CD4-positive, alpha-beta T cell (primary cell): ENCODE data around the gene C2CD5. TPM values are rescaled to one million over a fixed set of nuclear protein-coding genes. Genes with fewer than 3 reads are reported as not detected.

ENCODE experiments used
- ATAC-seq: fragments of 200-7000 bp; cut with Tn5 transposase; one replicate; pipeline ENCODE4 v1.10.0; 2022; ENCODE audit warnings: mild to moderate bottlenecking; ENCODE audit not compliant: poor library complexity
- CTCF ChIA-PET: fragments of 350-600 bp; sonication (Branson Sonifier 250); formaldehyde crosslinking; loops from one replicate; lab custom pipeline; 2021; ENCODE audit warnings: antibody characterized with exemption, inconsistent platforms; lab: Charles Lee
- POLR2A ChIA-PET: fragments of 350-600 bp; sonication (Branson Sonifier 250); formaldehyde crosslinking; loops from one replicate; lab custom pipeline; 2021; ENCODE audit warnings: antibody characterized with exemption, inconsistent platforms; lab: Charles Lee
- DNase-seq, 14 experiments: peaks; one replicate each; pipeline ENCODE4 v3.0.0-alpha.2; 2013 to 2020; ENCODE audit warnings: mixed read lengths in 2 of 14
- H3K27ac ChIP-seq, 2 donors: one replicate each; pipeline versions ENCODE4 v1.5.1 to v1.7.0; 2013; ENCODE audit warnings: low read length in 2 of 2, low read depth in 1 of 2, mild to moderate bottlenecking in 1 of 2
- H3K27me3 ChIP-seq, 2 experiments: 1 replicate in 1 of 2; 2 replicates in 1 of 2; pipeline versions ENCODE4 v1.6.1 to v1.7.0; 2013; ENCODE audit warnings: low read length in 2 of 2, control low read depth in 1 of 2, mild to moderate bottlenecking in 1 of 2, moderate library complexity in 1 of 2; ENCODE audit not compliant: insufficient read depth in 2 of 2, control insufficient read depth in 1 of 2
- H3K36me3 ChIP-seq: one replicate; pipeline ENCODE4 v1.6.1; 2013; ENCODE audit warnings: low read length, control low read depth; ENCODE audit not compliant: insufficient read depth
- H3K4me1 ChIP-seq: one replicate; pipeline ENCODE4 v1.6.1; 2013; ENCODE audit warnings: low read length, control low read depth; ENCODE audit not compliant: insufficient read depth
- H3K4me3 ChIP-seq: one replicate; pipeline ENCODE4 v1.5.1; 2013; ENCODE audit warnings: mild to moderate bottlenecking, low read length, moderate library complexity
- H3K9me3 ChIP-seq, 2 experiments: 1 replicate in 1 of 2; 2 replicates in 1 of 2; pipeline versions ENCODE4 v1.6.1 to v1.7.0; 2013; ENCODE audit warnings: low read length in 2 of 2, mild to moderate bottlenecking in 2 of 2, control low read depth in 1 of 2, moderate library complexity in 1 of 2; ENCODE audit not compliant: control insufficient read depth in 1 of 2, insufficient read depth in 1 of 2
- H3K27ac Mint-ChIP-seq: one replicate; pipeline ENCODE4 v1.8.0; 2020; ENCODE audit warnings: mixed read lengths
- H3K27me3 Mint-ChIP-seq: one replicate; pipeline ENCODE4 v1.8.0; 2021; ENCODE audit warnings: mixed read lengths
- H3K36me3 Mint-ChIP-seq: one replicate; pipeline ENCODE4 v1.8.0; 2021; ENCODE audit warnings: low read depth, mixed read lengths
- H3K4me1 Mint-ChIP-seq: one replicate; pipeline ENCODE4 v1.8.0; 2021; ENCODE audit warnings: low read depth, mixed read lengths
- H3K4me3 Mint-ChIP-seq: one replicate; pipeline ENCODE4 v1.8.0; 2020; ENCODE audit warnings: mild to moderate bottlenecking, mixed read lengths
- H3K9me3 Mint-ChIP-seq: one replicate; pipeline ENCODE4 v1.8.0; 2020; ENCODE audit warnings: mixed read lengths
- intact Hi-C, 2 experiments: fragments of 100-400 bp; cut with DNase I in 1 of 2; cut with micrococcal nuclease in 1 of 2; formaldehyde crosslinking; loops; one replicate each; pipeline versions ENCODE4 v1.15.1 to v1.9.0; 2023 to 2025; cut with DNase I, micrococcal nuclease
- total RNA-seq, 174 experiments: library from RNA in 2 of 174; stranded (reverse) in 2 of 174; gene quantifications; one replicate each; pipeline ENCODE4 v1.2.3 and lab custom pipeline; 2021 to 2026
- TF ChIP-seq, protein P1 (sequence below): fragments of 200-600 bp; IDR thresholded peaks from one replicate; pipeline ENCODE4 v1.8.0; 2022; ENCODE audit warnings: antibody characterized with exemption, mild to moderate bottlenecking

Gene C2CD5
- total RNA-seq, 2 experiments from 2014 or later, result 21.8 to 23.2 TPM

DNA sequence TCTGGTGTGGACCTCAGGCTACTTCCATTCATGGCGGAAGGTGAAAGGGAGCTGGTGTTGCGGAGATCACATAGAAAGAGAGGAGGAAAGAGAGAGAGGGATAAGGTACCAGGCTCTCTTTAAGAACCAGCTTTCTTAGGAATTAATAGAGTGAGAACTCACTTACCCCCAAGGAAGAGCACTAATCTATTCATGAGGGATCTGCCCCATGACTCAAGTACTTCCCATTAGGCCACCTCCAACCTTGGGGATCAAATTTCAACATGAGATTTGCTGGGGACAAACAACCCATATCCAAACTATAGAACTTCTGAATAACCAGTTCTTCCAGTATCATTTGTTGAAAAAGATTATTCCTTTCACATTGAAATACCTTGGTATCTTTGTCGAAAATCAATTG is 34.0 kb upstream of the C2CD5 start:
- Mint-ChIP-seq H3K9me3 (no peaks in the 10 kb centered on the region), H3K27ac (no peak overlapping the region), H3K36me3 (no peaks in the 10 kb centered on the region), H3K4me1 (no peaks in the 10 kb centered on the region), H3K27me3 (no peaks in the 10 kb centered on the region), H3K4me3 (no peak overlapping the region)
- H3K27ac ChIP-seq, result no peak overlapping the region
- intact Hi-C loops, result no loop called here
- H3K4me3 ChIP-seq, result no peak overlapping the region
- POLR2A ChIA-PET, result no interaction called here
- no peaks in the 10 kb centered on the region for H3K4me1 ChIP-seq
- TF ChIP-seq, protein P1, sequence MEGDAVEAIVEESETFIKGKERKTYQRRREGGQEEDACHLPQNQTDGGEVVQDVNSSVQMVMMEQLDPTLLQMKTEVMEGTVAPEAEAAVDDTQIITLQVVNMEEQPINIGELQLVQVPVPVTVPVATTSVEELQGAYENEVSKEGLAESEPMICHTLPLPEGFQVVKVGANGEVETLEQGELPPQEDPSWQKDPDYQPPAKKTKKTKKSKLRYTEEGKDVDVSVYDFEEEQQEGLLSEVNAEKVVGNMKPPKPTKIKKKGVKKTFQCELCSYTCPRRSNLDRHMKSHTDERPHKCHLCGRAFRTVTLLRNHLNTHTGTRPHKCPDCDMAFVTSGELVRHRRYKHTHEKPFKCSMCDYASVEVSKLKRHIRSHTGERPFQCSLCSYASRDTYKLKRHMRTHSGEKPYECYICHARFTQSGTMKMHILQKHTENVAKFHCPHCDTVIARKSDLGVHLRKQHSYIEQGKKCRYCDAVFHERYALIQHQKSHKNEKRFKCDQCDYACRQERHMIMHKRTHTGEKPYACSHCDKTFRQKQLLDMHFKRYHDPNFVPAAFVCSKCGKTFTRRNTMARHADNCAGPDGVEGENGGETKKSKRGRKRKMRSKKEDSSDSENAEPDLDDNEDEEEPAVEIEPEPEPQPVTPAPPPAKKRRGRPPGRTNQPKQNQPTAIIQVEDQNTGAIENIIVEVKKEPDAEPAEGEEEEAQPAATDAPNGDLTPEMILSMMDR, result no peak
- no peaks in the 10 kb centered on the region for H3K9me3 ChIP-seq
- no peaks in the 10 kb centered on the region for H3K36me3 ChIP-seq
- CTCF ChIA-PET, result interaction anchor here (0.5 kb wide), 1 partner anchor 11 kb away, joined by 3 read pairs; no protein-coding TSS in a partner anchor
- no peaks in the 10 kb centered on the region for H3K27me3 ChIP-seq
- ATAC-seq, result no peak
- no peak for DNase-seq

DNA sequence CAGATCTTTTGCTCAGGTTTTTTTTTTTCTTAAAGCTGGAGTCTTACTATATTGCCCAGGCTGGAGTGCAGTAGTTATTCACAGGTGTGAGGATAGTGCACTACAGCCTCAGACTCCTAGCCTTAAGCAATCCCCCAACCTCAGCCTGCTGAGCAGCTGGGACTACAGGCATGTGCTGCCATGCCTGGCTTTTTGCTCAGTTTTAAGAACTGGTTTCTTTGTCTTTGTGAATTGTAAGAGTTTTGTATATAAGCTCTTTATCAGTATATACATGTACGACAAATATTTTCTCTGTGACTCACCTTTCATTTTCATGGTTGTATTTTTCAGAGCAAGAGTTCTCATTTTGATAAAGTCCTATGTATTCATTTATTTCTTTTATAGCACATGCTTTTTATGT is 33.3 kb upstream of the C2CD5 start:
- H3K27ac ChIP-seq, result no peak overlapping the region
- H3K36me3 ChIP-seq, result no peaks in the 10 kb centered on the region
- Mint-ChIP-seq H3K4me1 (no peaks in the 10 kb centered on the region), H3K27me3 (no peaks in the 10 kb centered on the region), H3K9me3 (no peaks in the 10 kb centered on the region), H3K4me3 (no peak overlapping the region), H3K27ac (no peak overlapping the region), H3K36me3 (no peaks in the 10 kb centered on the region)
- H3K9me3 ChIP-seq, result no peaks in the 10 kb centered on the region
- ChIA-PET POLR2A (no interaction called here), CTCF (interaction anchor here (0.5 kb wide), 1 partner anchor 12 kb away, joined by 3 read pairs; no protein-coding TSS in a partner anchor)
- ATAC-seq (no peak), DNase-seq (no peak)
- H3K27me3 ChIP-seq, result no peaks in the 10 kb centered on the region
- H3K4me1 ChIP-seq, result no peaks in the 10 kb centered on the region
- intact Hi-C loops, result no loop called here
- no peak overlapping the region for H3K4me3 ChIP-seq
- TF ChIP-seq, protein P1, result no peak

- Histone ChIP-seq H3K4me3 (no peak overlapping the region), H3K27me3 (no peaks in the 10 kb centered on the region), H3K27ac (no peak overlapping the region), H3K9me3 (no peaks in the 10 kb centered on the region), H3K4me1 (no peaks in the 10 kb centered on the region), H3K36me3 (no peaks in the 10 kb centered on the region)
- Mint-ChIP-seq H3K4me1 (no peaks in the 10 kb centered on the region), H3K36me3 (no peaks in the 10 kb centered on the region), H3K27me3 (peaks cover 4% of the 10 kb centered on the region), H3K9me3 (no peaks in the 10 kb centered on the region), H3K4me3 (no peak overlapping the region), H3K27ac (no peak overlapping the region)
- ATAC-seq, result no peak
- intact Hi-C loops, result no loop called here
- POLR2A ChIA-PET, result no interaction called here
- CTCF ChIA-PET, result no interaction called here
- no peak for DNase-seq
- TF ChIP-seq, protein P1, result no peak
Observed at GRCh38 chr12:22576473-22576872, 32.1 kb upstream of the C2CD5 start.
